ENCODE results near the gene CA5A. TPM values are rescaled to one million over a fixed set of nuclear protein-coding genes. Genes with fewer than 3 reads are reported as not detected.
"Not testable (repeated sequence)": the region's sequence is repeated elsewhere in the genome, so short reads cannot be mapped to it uniquely, and the experiment has no call there.

The CA5A gene
- total and polyA plus RNA-seq, 4 donors: 0.63 TPM; not detected in 3

GRCh38 chr16:87979911-87980630, 43.7 kb upstream of the CA5A start:
- not testable (repeated sequence) for H3K9me3 ChIP-seq (ENCODE audit: control insufficient read depth, low read length); H3K27me3 ChIP-seq (ENCODE audit: control insufficient read depth in 1 of 2, insufficient read depth in 2 of 2, low read length in 1 of 2); H3K4me3 ChIP-seq (ENCODE audit: low read length in 2 of 2); H3K4me1 ChIP-seq (ENCODE audit: control insufficient read depth in 1 of 2, insufficient read depth in 2 of 2, low read length in 2 of 2); DNase-seq; H3K27ac ChIP-seq (ENCODE audit: low read depth in 1 of 2, low read length in 2 of 2); H3K36me3 ChIP-seq (ENCODE audit: control insufficient read depth in 1 of 2, insufficient read depth in 2 of 2, low read length in 1 of 2); ATAC-seq (ENCODE audit: low FRiP score)
- 88 to 89% methylated on average over 12 of the region's 12 CpGs for WGBS, 2 donors
- intact Hi-C loops (cut with DNase I): loop anchor here in 1 of 2 donors (10.0 kb wide), 1 partner anchor 455 kb away; no protein-coding TSS in a partner anchor

- H3K4me1 ChIP-seq (ENCODE audit: control insufficient read depth in 1 of 2, insufficient read depth in 2 of 2, low read length in 2 of 2): no peaks in the 10 kb centered on the region
- no peaks in the 10 kb centered on the region for H3K27me3 ChIP-seq (ENCODE audit: control insufficient read depth in 1 of 2, insufficient read depth in 2 of 2, low read length in 1 of 2)
- WGBS, 2 donors: 82 to 83% methylated on average over 8 of the region's 8 CpGs
- H3K27ac ChIP-seq (ENCODE audit: low read depth in 1 of 2, low read length in 2 of 2): no peak overlapping the region
- no peaks in the 10 kb centered on the region for H3K9me3 ChIP-seq (ENCODE audit: control insufficient read depth, low read length)
- DNase-seq (no peak), ATAC-seq (ENCODE audit: low FRiP score) (no peak)
- intact Hi-C loops (cut with DNase I): no loop called here
- H3K36me3 ChIP-seq (ENCODE audit: control insufficient read depth in 1 of 2, insufficient read depth in 2 of 2, low read length in 1 of 2): peaks cover 0 to 2% of the 10 kb centered on the region in 2 donors
- H3K4me3 ChIP-seq (ENCODE audit: low read length in 2 of 2): no peak overlapping the region
Observed at GRCh38 chr16:87979352-87979751, 43.0 kb upstream of the CA5A start.

- no peaks in the 10 kb centered on the region for H3K4me1 ChIP-seq (ENCODE audit: control insufficient read depth in 1 of 2, insufficient read depth in 2 of 2, low read length in 2 of 2)
- no peaks in the 10 kb centered on the region for H3K9me3 ChIP-seq (ENCODE audit: control insufficient read depth, low read length)
- no peak overlapping the region for H3K4me3 ChIP-seq (ENCODE audit: low read length in 2 of 2)
- WGBS, 2 donors: 90 to 92% methylated on average over 5 of the region's 5 CpGs
- no peak overlapping the region for H3K27ac ChIP-seq (ENCODE audit: low read depth in 1 of 2, low read length in 2 of 2)
- intact Hi-C loops (cut with DNase I): no loop called here
- H3K27me3 ChIP-seq (ENCODE audit: control insufficient read depth in 1 of 2, insufficient read depth in 2 of 2, low read length in 1 of 2): no peaks in the 10 kb centered on the region
- DNase-seq (no peak), ATAC-seq (ENCODE audit: low FRiP score) (no peak)
- peaks cover 0 to 2% of the 10 kb centered on the region in 2 donors for H3K36me3 ChIP-seq (ENCODE audit: control insufficient read depth in 1 of 2, insufficient read depth in 2 of 2, low read length in 1 of 2)
Observed at GRCh38 chr16:87978127-87978526, 41.8 kb upstream of the CA5A start.

- peak; percentile 62 for ATAC-seq (ENCODE audit: low FRiP score)
- intact Hi-C loops (cut with DNase I): no loop called here
Observed at GRCh38 chr16:87976665-87977064, 40.3 kb upstream of the CA5A start.

GRCh38 chr16:87974178-87974577, 37.8 kb upstream of the CA5A start:
- ATAC-seq (ENCODE audit: low FRiP score): no peak
- Histone ChIP-seq H3K4me3 (ENCODE audit: low read length in 2 of 2) (no peak overlapping the region), H3K9me3 (ENCODE audit: control insufficient read depth, low read length) (no peaks in the 10 kb centered on the region), H3K36me3 (ENCODE audit: control insufficient read depth in 1 of 2, insufficient read depth in 2 of 2, low read length in 1 of 2) (no peaks in the 10 kb centered on the region), H3K27ac (ENCODE audit: low read depth in 1 of 2, low read length in 2 of 2) (no peak overlapping the region), H3K4me1 (ENCODE audit: control insufficient read depth in 1 of 2, insufficient read depth in 2 of 2, low read length in 2 of 2) (no peaks in the 10 kb centered on the region), H3K27me3 (ENCODE audit: control insufficient read depth in 1 of 2, insufficient read depth in 2 of 2, low read length in 1 of 2) (no peaks in the 10 kb centered on the region)
- WGBS, 2 donors: 86 to 91% methylated on average over 9 of the region's 9 CpGs
- intact Hi-C loops (cut with DNase I): no loop called here
- DNase-seq: no peak

More at GRCh38 chr16:87976665-87977064, 40.3 kb upstream of the CA5A start:
- Histone ChIP-seq H3K4me3 (ENCODE audit: low read length in 2 of 2) (no peak overlapping the region), H3K4me1 (ENCODE audit: control insufficient read depth in 1 of 2, insufficient read depth in 2 of 2, low read length in 2 of 2) (no peaks in the 10 kb centered on the region), H3K36me3 (ENCODE audit: control insufficient read depth in 1 of 2, insufficient read depth in 2 of 2, low read length in 1 of 2) (peaks cover 0 to 2% of the 10 kb centered on the region in 2 donors), H3K9me3 (ENCODE audit: control insufficient read depth, low read length) (no peaks in the 10 kb centered on the region), H3K27me3 (ENCODE audit: control insufficient read depth in 1 of 2, insufficient read depth in 2 of 2, low read length in 1 of 2) (no peaks in the 10 kb centered on the region), H3K27ac (ENCODE audit: low read depth in 1 of 2, low read length in 2 of 2) (no peak overlapping the region)
- no peak for DNase-seq
- 7 to 8% methylated on average over 3 of the region's 3 CpGs for WGBS, 2 donors

GRCh38 chr16:87973717-87974116, 37.4 kb upstream of the CA5A start:
- ATAC-seq (ENCODE audit: low FRiP score) (no peak), DNase-seq (no peak)
- Histone ChIP-seq H3K27ac (ENCODE audit: low read depth in 1 of 2, low read length in 2 of 2) (no peak overlapping the region), H3K36me3 (ENCODE audit: control insufficient read depth in 1 of 2, insufficient read depth in 2 of 2, low read length in 1 of 2) (no peaks in the 10 kb centered on the region), H3K27me3 (ENCODE audit: control insufficient read depth in 1 of 2, insufficient read depth in 2 of 2, low read length in 1 of 2) (no peaks in the 10 kb centered on the region), H3K9me3 (ENCODE audit: control insufficient read depth, low read length) (no peaks in the 10 kb centered on the region), H3K4me3 (ENCODE audit: low read length in 2 of 2) (no peak overlapping the region), H3K4me1 (ENCODE audit: control insufficient read depth in 1 of 2, insufficient read depth in 2 of 2, low read length in 2 of 2) (no peaks in the 10 kb centered on the region)
- intact Hi-C loops (cut with DNase I): no loop called here
- WGBS, 2 donors: 87 to 94% methylated on average over 3 of the region's 3 CpGs

GRCh38 chr16:87971933-87972332, 35.6 kb upstream of the CA5A start:
- no peak overlapping the region for H3K4me3 ChIP-seq (ENCODE audit: low read length in 2 of 2)
- no peaks in the 10 kb centered on the region for H3K36me3 ChIP-seq (ENCODE audit: control insufficient read depth in 1 of 2, insufficient read depth in 2 of 2, low read length in 1 of 2)
- no peak overlapping the region for H3K27ac ChIP-seq (ENCODE audit: low read depth in 1 of 2, low read length in 2 of 2)
- DNase-seq: no peak
- intact Hi-C loops (cut with DNase I): no loop called here
- H3K27me3 ChIP-seq (ENCODE audit: control insufficient read depth in 1 of 2, insufficient read depth in 2 of 2, low read length in 1 of 2): no peaks in the 10 kb centered on the region
- ATAC-seq (ENCODE audit: low FRiP score): no peak
- no peaks in the 10 kb centered on the region for H3K4me1 ChIP-seq (ENCODE audit: control insufficient read depth in 1 of 2, insufficient read depth in 2 of 2, low read length in 2 of 2)
- no peaks in the 10 kb centered on the region for H3K9me3 ChIP-seq (ENCODE audit: control insufficient read depth, low read length)
- WGBS, 2 donors: 97 to 98% methylated on average over 2 of the region's 2 CpGs

- H3K4me1 ChIP-seq (ENCODE audit: control insufficient read depth in 1 of 2, insufficient read depth in 2 of 2, low read length in 2 of 2): no peaks in the 10 kb centered on the region
- H3K9me3 ChIP-seq (ENCODE audit: control insufficient read depth, low read length): no peaks in the 10 kb centered on the region
- H3K27me3 ChIP-seq (ENCODE audit: control insufficient read depth in 1 of 2, insufficient read depth in 2 of 2, low read length in 1 of 2): no peaks in the 10 kb centered on the region
- no peaks in the 10 kb centered on the region for H3K36me3 ChIP-seq (ENCODE audit: control insufficient read depth in 1 of 2, insufficient read depth in 2 of 2, low read length in 1 of 2)
- no peak for ATAC-seq (ENCODE audit: low FRiP score)
- no peak for DNase-seq
- intact Hi-C loops (cut with DNase I): no loop called here
- no peak overlapping the region for H3K4me3 ChIP-seq (ENCODE audit: low read length in 2 of 2)
- H3K27ac ChIP-seq (ENCODE audit: low read depth in 1 of 2, low read length in 2 of 2): no peak overlapping the region
- WGBS, 2 donors: 61 to 67% methylated on average over 3 of the region's 3 CpGs
Observed at GRCh38 chr16:87970186-87970585, 33.9 kb upstream of the CA5A start.

- Histone ChIP-seq H3K27me3 (ENCODE audit: control insufficient read depth in 1 of 2, insufficient read depth in 2 of 2, low read length in 1 of 2) (no peaks in the 10 kb centered on the region), H3K4me3 (ENCODE audit: low read length in 2 of 2) (no peak overlapping the region), H3K4me1 (ENCODE audit: control insufficient read depth in 1 of 2, insufficient read depth in 2 of 2, low read length in 2 of 2) (no peaks in the 10 kb centered on the region), H3K9me3 (ENCODE audit: control insufficient read depth, low read length) (no peaks in the 10 kb centered on the region), H3K36me3 (ENCODE audit: control insufficient read depth in 1 of 2, insufficient read depth in 2 of 2, low read length in 1 of 2) (no peaks in the 10 kb centered on the region), H3K27ac (ENCODE audit: low read depth in 1 of 2, low read length in 2 of 2) (no peak overlapping the region)
- ATAC-seq (ENCODE audit: low FRiP score) (no peak), DNase-seq (peak in 1 of 2 donors; percentile 65)
- intact Hi-C loops (cut with DNase I): no loop called here
- 47 to 50% methylated on average over 7 of the region's 7 CpGs for WGBS, 2 donors
Observed at GRCh38 chr16:87968541-87968940, 32.2 kb upstream of the CA5A start.
